Upper lobe of left lung (tissue), 4 donors: ENCODE measurements around the gene GALR3.

Experiments
- POLR2A ChIP-seq, 4 donors: fragments of 450-650 bp; IDR thresholded peaks; one replicate each; pipeline ENCODE4 v1.5.1; 2016 to 2017; ENCODE audit warnings: antibody characterized with exemption in 4 of 4, mild to moderate bottlenecking in 2 of 4
- TF ChIP-seq, protein P1 (sequence below), 6 experiments: fragments of 450-650 bp in 4 of 6; fragments of 200-600 bp in 2 of 6; sonication (generic) in 2 of 6; IDR thresholded peaks; one replicate each; pipeline ENCODE4 v1.5.1; 2016 to 2019; ENCODE audit warnings: antibody characterized with exemption in 6 of 6

DNA sequence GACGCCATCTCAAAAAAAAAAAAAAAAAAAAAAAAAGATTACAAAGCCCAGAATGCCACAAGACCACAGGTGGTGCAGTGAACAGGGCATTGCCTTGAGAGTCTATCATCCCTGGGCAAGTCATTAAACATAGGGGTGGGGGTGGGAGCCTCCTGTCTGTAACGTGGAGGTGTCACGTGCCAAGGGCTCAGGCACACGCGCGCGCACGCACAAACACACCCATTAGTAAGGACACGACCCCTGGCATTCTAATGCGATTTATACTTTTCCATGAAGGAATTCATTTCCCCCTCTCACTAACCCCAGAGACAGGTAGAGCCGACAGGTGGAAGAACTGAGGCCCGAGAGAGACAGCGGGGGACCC is 21.3 kb upstream of the GALR3 start:
- TF ChIP-seq, protein P1, sequence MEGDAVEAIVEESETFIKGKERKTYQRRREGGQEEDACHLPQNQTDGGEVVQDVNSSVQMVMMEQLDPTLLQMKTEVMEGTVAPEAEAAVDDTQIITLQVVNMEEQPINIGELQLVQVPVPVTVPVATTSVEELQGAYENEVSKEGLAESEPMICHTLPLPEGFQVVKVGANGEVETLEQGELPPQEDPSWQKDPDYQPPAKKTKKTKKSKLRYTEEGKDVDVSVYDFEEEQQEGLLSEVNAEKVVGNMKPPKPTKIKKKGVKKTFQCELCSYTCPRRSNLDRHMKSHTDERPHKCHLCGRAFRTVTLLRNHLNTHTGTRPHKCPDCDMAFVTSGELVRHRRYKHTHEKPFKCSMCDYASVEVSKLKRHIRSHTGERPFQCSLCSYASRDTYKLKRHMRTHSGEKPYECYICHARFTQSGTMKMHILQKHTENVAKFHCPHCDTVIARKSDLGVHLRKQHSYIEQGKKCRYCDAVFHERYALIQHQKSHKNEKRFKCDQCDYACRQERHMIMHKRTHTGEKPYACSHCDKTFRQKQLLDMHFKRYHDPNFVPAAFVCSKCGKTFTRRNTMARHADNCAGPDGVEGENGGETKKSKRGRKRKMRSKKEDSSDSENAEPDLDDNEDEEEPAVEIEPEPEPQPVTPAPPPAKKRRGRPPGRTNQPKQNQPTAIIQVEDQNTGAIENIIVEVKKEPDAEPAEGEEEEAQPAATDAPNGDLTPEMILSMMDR (IDR thresholded peaks at IDR 0.05), result peak in 1 of 6 experiments; percentile 9
- no peak for TF ChIP-seq POLR2A (IDR thresholded peaks at IDR 0.05)
